Activated CD4-positive, alpha-beta T cell treated with anti-CD3 and anti-CD28 coated beads, Interleukin-2, amount 10 ng/mL, durations not matched to agents 7 days and 5 days (primary cell): ENCODE measurements around the gene R3HDM4. TPM values are rescaled to one million over a fixed set of nuclear protein-coding genes. Genes with fewer than 3 reads are reported as not detected.
A peak's percentile ranks its signal among the peaks of the same experiment; 100 is the strongest.

Source experiments
- CTCF ChIA-PET: fragments of 350-600 bp; sonication (Branson Sonifier 250); formaldehyde crosslinking; loops from one replicate; lab custom pipeline; 2021; ENCODE audit warnings: antibody characterized with exemption; lab: Charles Lee
- POLR2A ChIA-PET: fragments of 350-600 bp; sonication (Branson Sonifier 250); formaldehyde crosslinking; loops from one replicate; lab custom pipeline; 2021; ENCODE audit warnings: antibody characterized with exemption; lab: Charles Lee
- DNase-seq: peaks from one replicate; pipeline ENCODE4 v3.0.0-alpha.2; 2020
- H3K27ac Mint-ChIP-seq: one replicate; pipeline ENCODE4 v1.8.0; 2021; ENCODE audit warnings: mild to moderate bottlenecking, moderate library complexity, mixed read lengths
- H3K27me3 Mint-ChIP-seq: one replicate; pipeline ENCODE4 v1.8.0; 2021; ENCODE audit warnings: mixed read lengths
- H3K36me3 Mint-ChIP-seq: one replicate; pipeline ENCODE4 v1.8.0; 2021; ENCODE audit warnings: low read depth, mixed read lengths
- H3K4me1 Mint-ChIP-seq: one replicate; pipeline ENCODE4 v1.8.0; 2021; ENCODE audit warnings: mixed read lengths
- H3K4me3 Mint-ChIP-seq: one replicate; pipeline ENCODE4 v1.8.0; 2021; ENCODE audit warnings: mild to moderate bottlenecking, moderate library complexity, mixed read lengths
- H3K9me3 Mint-ChIP-seq: one replicate; pipeline ENCODE4 v1.8.0; 2021; ENCODE audit warnings: mixed read lengths
- total RNA-seq, 2 experiments: library from RNA; stranded (reverse); gene quantifications; one replicate each; pipeline ENCODE4 v1.2.3, GENCODE V29; 2021

R3HDM4 gene
- total RNA-seq, 2 experiments from 2014 or later: 120 to 121 TPM

DNA sequence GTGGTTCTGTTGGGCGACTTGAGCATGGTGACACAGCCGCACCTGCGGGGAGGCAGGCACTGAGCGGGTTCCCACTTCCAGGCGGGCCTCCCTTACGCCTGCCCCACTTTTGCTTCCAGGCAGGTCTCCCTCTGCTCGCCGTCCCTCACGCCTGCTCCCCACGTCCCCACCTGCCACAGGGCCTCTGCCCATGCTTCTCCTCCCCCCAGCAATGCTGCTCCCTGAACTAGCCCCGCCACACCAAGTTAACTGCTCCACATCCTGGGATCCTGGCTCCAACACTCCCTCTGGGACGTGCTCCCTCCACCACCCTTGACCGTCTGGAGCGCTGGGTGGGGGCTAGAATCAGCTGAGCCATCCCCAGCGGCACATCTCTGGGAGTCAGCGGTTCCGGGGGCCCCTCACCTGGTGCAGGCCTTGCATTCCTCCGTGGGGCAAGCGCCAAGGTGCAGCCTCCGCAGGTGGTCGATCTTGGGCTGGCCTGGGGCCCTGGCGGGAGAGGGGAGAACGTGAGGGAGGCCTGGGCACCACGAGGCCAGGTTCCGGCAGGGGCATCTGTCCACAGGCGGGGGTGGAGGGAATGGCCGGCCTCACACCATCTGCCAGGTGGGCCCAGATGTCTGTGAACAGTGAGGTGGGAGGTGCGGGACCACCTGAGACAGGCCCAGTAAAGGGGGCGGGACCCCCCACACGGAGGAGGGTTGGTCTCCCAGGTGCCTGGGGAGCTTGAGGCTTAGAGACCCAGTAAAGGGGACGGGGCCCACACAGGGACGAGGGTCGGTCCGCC lies 44.4 kb downstream of the R3HDM4 start:
- no peak for DNase-seq
- Mint-ChIP-seq H3K4me3 (no peak overlapping the region), H3K9me3 (no peaks in the 10 kb centered on the region), H3K4me1 (peaks cover 16% of the 10 kb centered on the region), H3K27me3 (no peaks in the 10 kb centered on the region), H3K27ac (no peak overlapping the region), H3K36me3 (peaks cover 19% of the 10 kb centered on the region)
- ChIA-PET POLR2A (no interaction called here), CTCF (no interaction called here)

DNA sequence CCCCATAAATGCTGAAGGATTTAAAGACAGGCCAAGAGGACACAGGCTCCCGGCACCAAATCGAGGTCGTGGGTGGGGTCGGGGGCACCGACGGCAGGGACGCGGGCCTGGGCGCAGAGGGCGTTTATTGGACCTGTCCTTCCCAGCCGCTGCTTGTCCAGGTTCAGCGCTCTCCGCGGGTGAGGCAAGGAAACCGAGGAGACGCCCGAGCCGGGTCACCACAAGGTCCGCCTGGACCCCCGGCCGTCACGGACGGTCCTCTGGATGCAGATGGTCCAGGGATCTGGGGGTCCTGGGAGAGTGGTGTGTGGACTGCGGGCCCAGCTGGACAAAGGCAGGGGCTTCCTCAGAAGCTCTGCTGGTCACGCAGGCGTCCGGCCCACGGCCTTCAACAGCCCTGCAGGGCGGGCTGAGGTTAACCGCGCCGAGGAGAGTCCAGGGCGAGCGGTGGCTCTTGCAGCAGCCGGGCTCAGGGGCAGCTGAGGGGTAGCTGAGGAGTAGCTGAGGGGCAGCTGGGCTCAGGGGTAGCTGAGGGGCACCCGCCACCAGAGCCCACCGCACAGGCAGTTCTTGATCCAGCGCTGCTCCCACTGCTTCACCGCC lies 45.1 kb downstream of the R3HDM4 start:
- Mint-ChIP-seq H3K9me3 (no peaks in the 10 kb centered on the region), H3K4me1 (peaks cover 21% of the 10 kb centered on the region), H3K4me3 (no peak overlapping the region), H3K27ac (no peak overlapping the region), H3K36me3 (peaks cover 19% of the 10 kb centered on the region), H3K27me3 (no peaks in the 10 kb centered on the region)
- POLR2A ChIA-PET: no interaction called here
- CTCF ChIA-PET: no interaction called here
- no peak for DNase-seq

DNA sequence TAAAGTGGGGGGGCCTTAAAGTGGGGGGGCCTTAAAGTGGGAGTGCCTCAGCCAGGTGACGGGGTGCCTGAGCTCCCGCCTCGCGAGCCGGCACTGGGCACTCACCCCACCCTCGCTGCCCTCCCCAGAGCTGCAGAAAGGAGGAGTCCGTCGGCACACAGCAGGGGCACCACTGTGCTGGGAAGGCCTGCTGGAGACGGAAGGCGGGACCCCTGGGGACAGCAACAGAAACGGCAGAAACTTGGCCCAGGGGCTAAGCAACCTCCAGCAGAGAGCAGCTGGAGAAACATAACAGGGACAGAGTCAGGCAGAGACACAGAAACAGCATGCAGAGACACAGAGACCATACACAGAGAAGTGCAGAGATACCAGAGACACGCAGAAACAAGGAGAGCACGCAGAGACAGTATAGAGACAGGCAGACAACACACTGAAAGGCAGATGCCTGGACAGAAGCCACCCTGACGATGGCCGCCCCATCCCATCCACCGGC lies 45.7 kb downstream of the R3HDM4 start:
- Mint-ChIP-seq H3K9me3 (no peaks in the 10 kb centered on the region), H3K4me3 (no peak overlapping the region), H3K27ac (no peak overlapping the region), H3K27me3 (no peaks in the 10 kb centered on the region), H3K36me3 (peaks cover 16% of the 10 kb centered on the region), H3K4me1 (peaks cover 22% of the 10 kb centered on the region)
- CTCF ChIA-PET: no interaction called here
- POLR2A ChIA-PET: no interaction called here
- DNase-seq: no peak

DNA sequence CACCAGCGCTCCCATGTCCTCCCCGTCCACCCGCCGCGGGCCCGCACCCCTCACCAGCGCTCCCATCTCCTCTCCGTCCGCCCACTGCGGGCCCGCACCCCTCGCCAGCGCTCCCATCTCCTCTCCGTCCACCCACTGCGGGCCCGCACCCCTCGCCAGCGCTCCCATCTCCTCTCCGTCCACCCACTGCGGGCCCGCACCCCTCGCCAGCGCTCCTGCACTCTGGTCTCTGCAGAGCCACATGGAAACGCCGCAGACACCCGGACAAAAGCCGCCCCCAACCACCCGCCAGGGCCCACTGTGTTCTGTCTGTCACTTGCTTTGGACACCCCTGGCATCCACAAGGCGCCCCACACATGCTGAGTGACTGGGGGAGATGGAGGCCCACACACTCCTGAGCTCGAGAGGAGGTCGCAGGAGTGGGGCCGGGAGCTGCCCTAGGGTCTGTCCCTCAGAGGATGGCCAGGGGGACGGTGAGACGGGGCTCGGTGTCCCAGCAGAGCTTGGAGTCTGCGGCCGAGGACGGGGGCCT lies 46.2 kb downstream of the R3HDM4 start:
- Mint-ChIP-seq H3K4me1 (peaks cover 17% of the 10 kb centered on the region), H3K36me3 (peaks cover 16% of the 10 kb centered on the region), H3K9me3 (no peaks in the 10 kb centered on the region), H3K4me3 (no peak overlapping the region), H3K27ac (no peak overlapping the region), H3K27me3 (no peaks in the 10 kb centered on the region)
- ChIA-PET POLR2A (no interaction called here), CTCF (no interaction called here)
- no peak for DNase-seq

DNA sequence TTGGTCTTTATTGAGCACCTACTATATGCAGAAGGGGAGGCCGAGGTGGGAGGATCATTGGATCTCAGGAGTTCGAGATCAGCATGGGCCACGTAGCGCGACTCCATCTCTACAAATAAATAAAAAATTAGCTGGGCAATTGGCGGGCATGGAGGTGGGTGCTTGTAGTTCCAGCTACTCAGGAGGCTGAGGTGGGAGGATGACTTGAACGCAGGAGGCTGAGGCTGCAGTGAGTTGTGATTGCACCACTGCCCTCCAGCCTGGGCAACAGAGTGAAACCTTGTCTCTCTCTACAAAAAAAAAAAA lies 49.8 kb downstream of the R3HDM4 start:
- Mint-ChIP-seq H3K4me1 (peaks cover 16% of the 10 kb centered on the region), H3K9me3 (no peaks in the 10 kb centered on the region), H3K36me3 (peaks cover 3% of the 10 kb centered on the region), H3K4me3 (peak overlapping the region; percentile 61), H3K27me3 (peaks cover 11% of the 10 kb centered on the region), H3K27ac (peak overlapping the region; percentile 87)
- DNase-seq: no peak
- CTCF ChIA-PET: interaction anchor here (0.6 to 2.9 kb wide), 27 partner anchors 9 to 406 kb away, joined by 3 to 34 read pairs (median 4); partner anchors contain the start of genes CIRBP, KISS1R, MED16 and PRTN3
- POLR2A ChIA-PET: interaction anchor here (0.6 kb wide), 2 partner anchors 136 to 742 kb away, joined by 3 to 7 read pairs; no protein-coding TSS in a partner anchor

DNA sequence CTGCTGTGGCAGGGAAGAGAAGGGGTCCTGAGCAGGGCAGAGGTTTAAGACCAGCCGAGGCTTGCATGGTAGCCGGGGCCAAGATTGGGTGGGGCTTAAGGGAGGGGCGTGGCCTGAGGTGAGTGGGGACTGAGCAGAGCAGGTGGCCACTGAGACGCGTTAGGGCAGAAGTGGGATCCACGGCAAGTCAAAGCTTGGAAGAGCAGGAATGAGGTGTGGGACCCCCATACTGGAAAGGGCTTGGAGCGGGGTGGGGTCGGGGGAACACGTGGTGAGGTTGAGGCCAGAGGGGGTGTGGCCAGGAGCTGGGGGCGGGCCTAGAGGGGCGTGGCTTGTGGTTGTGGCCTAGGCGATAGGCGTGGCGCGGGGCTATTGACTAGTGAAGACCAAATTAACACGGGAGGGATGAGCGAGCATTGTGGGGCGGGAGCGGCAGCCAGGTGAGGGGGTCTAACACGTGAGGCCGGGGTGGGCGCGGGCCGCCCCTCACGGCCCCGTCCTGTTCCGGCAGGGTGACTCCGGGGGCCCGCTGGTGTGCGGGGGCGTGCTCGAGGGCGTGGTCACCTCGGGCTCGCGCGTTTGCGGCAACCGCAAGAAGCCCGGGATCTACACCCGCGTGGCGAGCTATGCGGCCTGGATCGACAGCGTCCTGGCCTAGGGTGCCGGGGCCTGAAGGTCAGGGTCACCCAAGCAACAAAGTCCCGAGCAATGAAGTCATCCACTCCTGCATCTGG lies 50.3 kb downstream of the R3HDM4 start:
- H3K27me3 Mint-ChIP-seq: peaks cover 12% of the 10 kb centered on the region
- peak overlapping the region; percentile 87 for H3K27ac Mint-ChIP-seq
- H3K9me3 Mint-ChIP-seq: no peaks in the 10 kb centered on the region
- ChIA-PET POLR2A (interaction anchor here (0.6 kb wide), 1 partner anchor 136 kb away, joined by 3 read pairs; no protein-coding TSS in a partner anchor), CTCF (interaction anchor here (0.6 to 2.9 kb wide), 13 partner anchors 9 to 406 kb away, joined by 3 to 34 read pairs (median 7); partner anchors contain the start of genes CIRBP, MED16, PRTN3 and RNU6-9)
- peak overlapping the region; percentile 61 for H3K4me3 Mint-ChIP-seq
- H3K4me1 Mint-ChIP-seq: peaks cover 17% of the 10 kb centered on the region
- peak; percentile 83 for DNase-seq
- H3K36me3 Mint-ChIP-seq: peaks cover 3% of the 10 kb centered on the region

DNA sequence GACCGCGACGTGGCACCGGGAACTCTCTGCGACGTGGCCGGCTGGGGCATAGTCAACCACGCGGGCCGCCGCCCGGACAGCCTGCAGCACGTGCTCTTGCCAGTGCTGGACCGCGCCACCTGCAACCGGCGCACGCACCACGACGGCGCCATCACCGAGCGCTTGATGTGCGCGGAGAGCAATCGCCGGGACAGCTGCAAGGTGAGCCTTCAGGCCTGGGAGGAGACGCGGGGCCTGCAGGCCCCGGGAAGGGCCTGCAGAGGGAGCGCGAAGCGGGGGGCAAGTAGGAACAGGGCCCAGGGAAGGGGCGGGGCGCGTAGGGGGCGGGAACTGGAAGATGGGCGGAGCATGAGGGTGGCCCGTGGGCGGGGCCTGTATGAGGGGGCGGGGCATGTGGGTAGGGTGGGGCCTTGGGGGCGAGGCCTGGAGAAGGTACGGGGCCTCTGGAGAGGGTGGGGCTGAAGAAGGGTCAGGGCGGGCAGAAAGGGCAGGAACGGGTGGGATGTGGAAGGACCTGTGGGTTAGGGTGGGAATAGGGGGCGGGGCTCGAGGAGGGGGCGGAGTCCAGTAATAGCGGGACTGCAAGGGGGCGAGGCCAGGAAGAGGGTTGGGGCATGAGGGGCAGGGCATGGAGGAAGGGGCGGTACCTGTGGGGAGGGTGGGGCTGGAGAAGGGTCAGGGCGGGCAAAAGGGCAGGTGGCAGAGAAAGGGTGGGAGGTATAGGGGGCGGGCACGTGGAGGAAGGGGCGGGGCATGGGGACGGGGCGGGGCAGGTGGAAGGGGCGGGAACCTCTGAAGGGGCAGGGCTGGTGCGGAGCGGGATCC lies 51.1 kb downstream of the R3HDM4 start:
- Mint-ChIP-seq H3K27me3 (peaks cover 14% of the 10 kb centered on the region), H3K36me3 (no peaks in the 10 kb centered on the region), H3K27ac (no peak overlapping the region), H3K9me3 (no peaks in the 10 kb centered on the region), H3K4me1 (peaks cover 21% of the 10 kb centered on the region), H3K4me3 (no peak overlapping the region)
- CTCF ChIA-PET: interaction anchor here (1.6 to 2.9 kb wide), 6 partner anchors 10 to 76 kb away, joined by 6 to 34 read pairs (median 10); partner anchors contain the start of genes MED16 and RNU6-9
- POLR2A ChIA-PET: no interaction called here
- DNase-seq: peak; percentile 69

DNA sequence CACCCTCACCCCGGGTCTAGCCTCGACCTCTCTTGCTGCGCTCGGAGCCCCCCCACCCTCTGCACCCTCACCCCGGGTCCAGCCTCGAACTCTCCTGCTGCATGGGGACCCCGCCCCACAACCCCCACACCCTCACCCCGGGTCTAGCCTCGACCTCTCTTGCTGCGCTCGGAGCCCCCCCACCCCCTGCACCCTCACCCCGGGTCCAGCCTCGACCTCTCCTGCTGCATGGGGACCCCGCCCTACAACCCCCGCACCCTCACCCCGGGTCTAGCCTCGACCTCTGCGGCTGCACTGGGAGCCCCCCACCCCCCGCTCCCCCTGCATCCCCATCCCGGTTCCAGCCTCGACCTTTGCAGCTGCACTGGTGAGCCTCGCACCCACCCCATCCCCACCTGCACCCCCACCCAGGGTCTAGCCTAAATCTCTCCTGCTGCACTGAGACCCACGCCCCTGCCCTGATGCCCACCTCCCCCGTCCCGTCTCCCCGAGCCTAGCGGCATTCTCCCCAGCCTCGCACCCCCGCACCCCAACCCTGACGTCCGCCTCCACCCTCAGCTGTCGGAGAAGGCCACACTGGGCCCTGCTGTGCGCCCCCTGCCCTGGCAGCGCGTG lies 51.8 kb downstream of the R3HDM4 start:
- Mint-ChIP-seq H3K4me1 (peaks cover 21% of the 10 kb centered on the region), H3K36me3 (no peaks in the 10 kb centered on the region), H3K9me3 (no peaks in the 10 kb centered on the region), H3K4me3 (no peak overlapping the region), H3K27ac (no peak overlapping the region), H3K27me3 (peaks cover 14% of the 10 kb centered on the region)
- ChIA-PET CTCF (no interaction called here), POLR2A (no interaction called here)
- no peak for DNase-seq

DNA sequence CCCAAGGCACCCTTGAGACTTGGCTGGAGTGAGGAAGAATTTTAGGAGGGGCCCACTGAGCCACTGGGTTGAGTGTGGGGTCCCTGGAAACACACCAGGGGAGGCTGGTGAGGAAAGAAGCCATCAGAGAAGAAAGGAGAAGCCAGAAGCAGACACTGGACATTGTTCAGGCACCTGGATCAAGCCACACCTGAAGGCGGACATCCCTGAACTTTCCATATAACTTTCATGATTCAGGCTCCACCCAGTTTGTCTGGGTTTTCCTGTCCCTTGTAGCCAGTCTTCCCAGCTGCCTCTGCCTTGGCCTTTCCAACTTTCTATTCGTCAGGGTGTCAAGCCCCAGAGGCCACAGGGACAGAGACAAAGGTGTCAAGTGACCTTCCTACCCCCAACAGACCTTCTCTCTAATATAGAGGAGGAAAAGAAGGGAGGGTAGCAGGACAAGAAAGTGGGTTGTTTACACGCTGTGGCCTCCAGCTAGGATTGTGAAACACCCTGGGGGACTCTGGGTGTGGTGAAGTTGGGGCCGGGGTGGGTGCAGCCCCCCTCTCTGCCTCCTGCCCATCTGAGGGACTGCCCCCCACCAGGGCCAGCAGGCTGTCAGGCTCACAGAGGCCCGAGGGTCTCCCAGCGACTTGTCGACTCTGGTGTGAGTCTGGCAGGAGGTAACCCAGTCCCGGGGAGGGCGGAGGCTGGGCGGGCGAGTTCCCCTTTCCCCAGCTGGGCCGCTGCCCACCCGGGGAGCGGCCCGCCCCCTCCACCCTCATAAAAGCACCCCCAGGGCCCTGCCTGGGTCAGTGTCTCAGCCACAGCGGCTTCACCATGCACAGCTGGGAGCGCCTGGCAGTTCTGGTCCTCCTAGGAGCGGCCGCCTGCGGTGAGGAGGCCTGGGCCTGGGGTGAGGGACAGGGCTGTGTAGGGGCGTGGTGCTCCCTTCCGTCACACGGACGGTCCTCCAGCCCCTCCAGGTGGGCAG lies 53.9 kb downstream of the R3HDM4 start, which contains the start of gene CFD:
Gene CFD, plus strand, starts transcription at position 797 of the 976 bp plus-strand sequence. Its CDS starts 26 bp downstream, at position 823.
- H3K4me1 Mint-ChIP-seq: peaks cover 21% of the 10 kb centered on the region
- no peaks in the 10 kb centered on the region for H3K9me3 Mint-ChIP-seq
- ChIA-PET POLR2A (no interaction called here), CTCF (interaction anchor here (1.4 kb wide), 1 partner anchor 16 kb away, joined by 5 read pairs; no protein-coding TSS in a partner anchor)
- DNase-seq: no peak
- no peak within 1 kb of the TSS for H3K27ac Mint-ChIP-seq
- H3K36me3 Mint-ChIP-seq: no peaks in the 10 kb centered on the region
- peak within 1 kb of the TSS; percentile 32 for H3K4me3 Mint-ChIP-seq
- peaks cover 14% of the 10 kb centered on the region for H3K27me3 Mint-ChIP-seq

DNA sequence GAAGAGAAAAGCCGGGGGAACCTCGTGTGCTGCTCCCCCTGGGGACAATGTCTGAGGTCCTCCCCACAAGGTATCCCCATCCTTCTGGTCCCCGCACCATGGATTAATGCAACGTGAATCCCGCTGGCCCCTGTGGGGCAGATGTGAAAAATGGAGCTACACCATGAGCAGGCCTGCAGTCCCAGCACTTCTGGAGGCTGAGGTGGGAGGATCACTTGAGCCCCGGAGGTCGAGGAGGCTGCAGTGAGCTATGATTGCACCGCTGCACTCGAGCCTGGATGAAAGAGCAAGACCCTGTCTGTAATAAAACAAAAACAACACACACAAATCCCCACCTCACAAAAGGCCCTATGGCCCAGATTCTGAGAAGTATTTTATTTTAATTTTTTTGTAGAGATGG lies 54.7 kb downstream of the R3HDM4 start:
- Mint-ChIP-seq H3K4me3 (no peak overlapping the region), H3K4me1 (peaks cover 14% of the 10 kb centered on the region), H3K27ac (no peak overlapping the region), H3K9me3 (no peaks in the 10 kb centered on the region), H3K36me3 (no peaks in the 10 kb centered on the region), H3K27me3 (peaks cover 17% of the 10 kb centered on the region)
- ChIA-PET POLR2A (no interaction called here), CTCF (interaction anchor here (1.4 kb wide), 1 partner anchor 15 kb away, joined by 5 read pairs; no protein-coding TSS in a partner anchor)
- no peak for DNase-seq
